Measurements from ENCODE around the gene B3GALT6. TPM values are rescaled to one million over a fixed set of nuclear protein-coding genes. Genes with fewer than 3 reads are reported as not detected.
A peak's percentile ranks its signal among the peaks of the same experiment; 100 is the strongest.

B3GALT6 gene
- total and polyA plus RNA-seq, 9 donors: 7.0 to 21.9 (median 15.2) TPM

GRCh38 chr1:1264026-1264425, 32.0 kb downstream of the B3GALT6 start:
- intact Hi-C loops (cut with DNase I): no loop called here
- no peak for DNase-seq
- Histone ChIP-seq H3K4me1 (ENCODE audit: insufficient read depth) (no peaks in the 10 kb centered on the region), H3K27me3 (no peaks in the 10 kb centered on the region), H3K27ac (no peak overlapping the region), H3K36me3 (peaks cover 4% of the 10 kb centered on the region), H3K4me3 (no peak overlapping the region), H3K9me3 (no peaks in the 10 kb centered on the region)
- TF ChIP-seq CTCF (IDR thresholded peaks at IDR 0.05): no peak
- no peak for TF ChIP-seq EP300 (IDR thresholded peaks at IDR 0.05)
- no peak for TF ChIP-seq POLR2A (IDR thresholded peaks at IDR 0.05)
- 83 to 85% (median 85%) methylated on average over 9 of the region's 9 CpGs for WGBS, 3 donors

- Histone ChIP-seq H3K4me1 (ENCODE audit: insufficient read depth) (no peaks in the 10 kb centered on the region), H3K9me3 (no peaks in the 10 kb centered on the region), H3K36me3 (peaks cover 4% of the 10 kb centered on the region), H3K27ac (no peak overlapping the region), H3K27me3 (no peaks in the 10 kb centered on the region), H3K4me3 (no peak overlapping the region)
- 68 to 77% (median 74%) methylated on average over 10 of the region's 10 CpGs for WGBS, 3 donors
- intact Hi-C loops (cut with DNase I): no loop called here
- TF ChIP-seq POLR2A (IDR thresholded peaks at IDR 0.05): no peak
- TF ChIP-seq CTCF (IDR thresholded peaks at IDR 0.05): no peak
- DNase-seq: no peak
Measured at GRCh38 chr1:1264868-1265272, 32.8 kb downstream of the B3GALT6 start.

- no peaks in the 10 kb centered on the region for H3K9me3 ChIP-seq
Measured at GRCh38 chr1:1267488-1268283, 35.6 kb downstream of the B3GALT6 start.

GRCh38 chr1:1268284-1268682, 36.2 kb downstream of the B3GALT6 start:
- Histone ChIP-seq H3K4me3 (no peak overlapping the region), H3K27me3 (no peaks in the 10 kb centered on the region), H3K4me1 (ENCODE audit: insufficient read depth) (peaks cover 22% of the 10 kb centered on the region), H3K9me3 (no peaks in the 10 kb centered on the region), H3K36me3 (no peaks in the 10 kb centered on the region), H3K27ac (no peak overlapping the region)
- intact Hi-C loops (cut with DNase I): no loop called here
- TF ChIP-seq POLR2A (IDR thresholded peaks at IDR 0.05) (no peak), CTCF (IDR thresholded peaks at IDR 0.05) (no peak), EP300 (IDR thresholded peaks at IDR 0.05) (no peak)
- peak in 1 of 5 donors; percentile 32 for DNase-seq
- WGBS, 3 donors: 89 to 91% (median 90%) methylated on average over 13 of the region's 13 CpGs

More at GRCh38 chr1:1267488-1268283, 35.6 kb downstream of the B3GALT6 start:
- no peak for DNase-seq
- Histone ChIP-seq H3K36me3 (peaks cover 2% of the 10 kb centered on the region), H3K27ac (no peak overlapping the region), H3K4me1 (ENCODE audit: insufficient read depth) (peaks cover 20% of the 10 kb centered on the region), H3K27me3 (no peaks in the 10 kb centered on the region), H3K4me3 (no peak overlapping the region)
- 91% methylated on average over 39 of the region's 39 CpGs for WGBS, 3 donors
- intact Hi-C loops (cut with DNase I): no loop called here
- TF ChIP-seq CTCF (IDR thresholded peaks at IDR 0.05) (no peak), POLR2A (IDR thresholded peaks at IDR 0.05) (no peak), EP300 (IDR thresholded peaks at IDR 0.05) (no peak)
